Fibroblast of peridontal ligament (primary cell): Measurements from ENCODE around the gene RTN4RL1.
"Not testable (repeated sequence)": the region's sequence is repeated elsewhere in the genome, so short reads cannot be mapped to it uniquely, and the experiment has no call there.

ENCODE experiments used
- DNase-seq: peaks from one replicate; pipeline ENCODE4 v3.0.0-alpha.2; 2010; ENCODE audit errors: extremely low read depth

Gene RTN4RL1

DNA sequence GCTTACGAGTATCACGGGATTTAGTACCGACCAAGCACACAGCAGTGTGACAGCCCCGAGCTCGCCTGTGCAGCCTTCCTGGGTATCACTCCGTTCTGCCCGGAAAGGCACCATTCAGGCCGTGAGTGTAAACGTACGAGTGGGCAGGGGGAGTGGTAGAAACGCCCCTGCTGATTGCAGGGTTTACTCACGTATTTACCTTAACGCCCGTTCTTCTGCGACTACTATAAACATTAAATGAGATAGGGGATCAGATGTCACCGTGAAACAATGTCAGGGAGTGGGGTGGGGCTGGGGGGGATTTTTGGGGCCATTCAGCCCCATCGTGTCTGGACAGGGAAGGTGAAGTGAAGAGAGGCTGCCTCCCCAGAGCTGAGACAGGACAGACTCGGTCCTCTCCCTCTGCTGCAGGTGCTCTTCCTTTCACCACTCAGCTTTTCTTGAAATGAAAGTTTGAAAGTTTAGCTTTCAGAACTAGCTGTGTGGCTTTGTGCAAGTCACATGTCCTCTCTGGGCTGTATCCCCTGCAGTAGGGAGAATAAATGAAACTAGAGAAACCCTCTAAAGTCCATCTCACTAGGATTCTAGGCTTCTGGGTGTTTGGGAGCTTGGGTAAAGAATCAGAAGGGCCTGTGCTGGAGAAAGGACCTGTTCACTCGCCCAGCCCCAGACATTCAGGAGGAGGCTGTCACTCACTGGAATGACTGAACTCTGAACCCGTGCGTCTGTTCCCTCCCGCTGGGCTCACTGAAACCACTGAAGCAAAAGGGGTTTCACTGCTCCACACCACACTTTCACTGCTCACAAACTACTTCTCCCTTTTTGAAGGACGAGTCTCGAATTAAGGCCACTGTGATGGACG, 128.7 kb downstream of the RTN4RL1 start:
- no peak for DNase-seq

DNA sequence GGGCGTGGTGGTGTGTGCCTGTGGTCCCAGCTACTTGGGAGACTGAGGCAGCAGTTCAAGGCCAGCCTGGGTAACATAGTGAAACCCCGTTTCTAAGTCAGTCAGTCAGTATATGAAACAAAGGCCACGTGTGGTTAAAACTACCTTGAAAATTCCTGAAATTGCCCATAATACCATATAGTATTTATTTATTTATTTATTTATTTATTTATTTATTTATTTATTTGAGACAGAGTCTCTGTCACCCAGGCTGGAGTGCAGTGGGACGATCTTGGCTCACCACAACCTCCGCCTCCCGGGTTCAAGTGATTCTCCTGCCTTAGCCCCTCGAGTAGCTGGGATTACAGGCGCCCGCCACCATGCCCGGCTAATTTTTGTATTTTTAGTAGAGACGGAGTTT, 129.7 kb downstream of the RTN4RL1 start:
- DNase-seq = not testable (repeated sequence)

GRCh38 chr17:1894753-1895339, 130.3 kb downstream of the RTN4RL1 start:
- no peak for DNase-seq

GRCh38 chr17:1890758-1891450, 134.2 kb downstream of the RTN4RL1 start:
- DNase-seq = no peak

DNA sequence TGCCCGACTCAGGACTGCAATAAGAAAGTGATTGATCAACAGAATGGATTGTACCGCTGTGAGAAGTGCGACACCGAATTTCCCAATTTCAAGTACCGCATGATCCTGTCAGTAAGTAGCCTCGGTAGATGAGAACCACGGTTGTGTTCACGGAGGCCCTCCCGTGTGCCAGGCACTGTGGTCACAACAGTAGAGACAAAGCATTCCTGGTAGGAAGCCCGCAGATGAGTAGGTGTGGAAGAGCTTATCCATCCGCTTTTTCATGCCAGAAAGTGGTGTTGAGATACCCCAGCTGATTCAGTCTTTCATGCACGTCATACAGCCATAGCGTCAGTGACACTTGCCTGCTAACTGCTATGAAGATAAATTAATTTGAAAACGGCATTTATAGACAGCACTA, 136.4 kb downstream of the RTN4RL1 start:
- no peak for DNase-seq
